NCI-H524 treated with DMSO at 0.1 percent for 48 hours (cell line): ENCODE data around the gene ATP1A3.

Source experiments
- DNase-seq: peaks from one replicate; lab custom pipeline; 2025; lab: John Stamatoyannopoulos, UW

ATP1A3 gene

GRCh38 chr19:41928754-41929535 lies 65.1 kb downstream of the ATP1A3 start:
- no peak for DNase-seq

GRCh38 chr19:41928221-41928683 lies 65.8 kb downstream of the ATP1A3 start, which contains the start of gene ERFL:
Gene ERFL, minus strand, starts transcription at chr19:41928449. Its CDS starts 15,530 bp downstream, at chr19:41912919.
- no peak for DNase-seq

GRCh38 chr19:41927497-41928192 lies 66.4 kb downstream of the ATP1A3 start:
- no peak for DNase-seq

GRCh38 chr19:41926763-41927496 lies 67.1 kb downstream of the ATP1A3 start:
- DNase-seq, result no peak

GRCh38 chr19:41926028-41926762 lies 67.8 kb downstream of the ATP1A3 start:
- DNase-seq, result no peak

- no peak for DNase-seq
Measured at GRCh38 chr19:41925208-41926003, 68.6 kb downstream of the ATP1A3 start.

GRCh38 chr19:41924151-41925145 lies 69.6 kb downstream of the ATP1A3 start:
- DNase-seq, result no peak

- no peak for DNase-seq
Measured at GRCh38 chr19:41923045-41923788, 70.8 kb downstream of the ATP1A3 start.

- DNase-seq, result no peak
Measured at GRCh38 chr19:41922585-41922984, 71.4 kb downstream of the ATP1A3 start.

GRCh38 chr19:41921577-41922576 lies 72.2 kb downstream of the ATP1A3 start:
- no peak for DNase-seq

GRCh38 chr19:41920882-41921576 lies 73.0 kb downstream of the ATP1A3 start:
- DNase-seq, result no peak

GRCh38 chr19:41919948-41920712 lies 73.9 kb downstream of the ATP1A3 start:
- no peak for DNase-seq

GRCh38 chr19:41918653-41919244 lies 75.3 kb downstream of the ATP1A3 start:
- no peak for DNase-seq

GRCh38 chr19:41918095-41918494 lies 75.9 kb downstream of the ATP1A3 start:
- DNase-seq, result no peak

GRCh38 chr19:41917676-41918075 lies 76.4 kb downstream of the ATP1A3 start:
- DNase-seq, result no peak
